HG03457 (cell line): ENCODE measurements around the gene FBN3.

Source experiments
- ATAC-seq: cut with Tn5 transposase; IDR thresholded peaks from one replicate; pipeline ENCODE4 v1.9.1; 2021; ENCODE audit warnings: moderate number of reproducible peaks; ENCODE audit not compliant: unreplicated experiment

FBN3 gene

GRCh38 chr19:8094336-8094735, 55.1 kb downstream of the FBN3 start:
- ATAC-seq, result no peak

GRCh38 chr19:8093740-8094139, 55.7 kb downstream of the FBN3 start:
- no peak for ATAC-seq

- no peak for ATAC-seq
These were observed 58.4 kb downstream of the FBN3 start for GRCh38 chr19:8090950-8091349.

- ATAC-seq, result no peak
These were observed 59.5 kb downstream of the FBN3 start for GRCh38 chr19:8089664-8090601.

GRCh38 chr19:8088752-8089663, 60.4 kb downstream of the FBN3 start:
- no peak for ATAC-seq

- ATAC-seq, result no peak
These were observed 61.5 kb downstream of the FBN3 start for GRCh38 chr19:8087876-8088275.

- no peak for ATAC-seq
These were observed 62.5 kb downstream of the FBN3 start for GRCh38 chr19:8086849-8087248.

GRCh38 chr19:8085598-8086408, 63.6 kb downstream of the FBN3 start:
- ATAC-seq, result no peak

GRCh38 chr19:8084152-8084551, 65.2 kb downstream of the FBN3 start:
- ATAC-seq, result no peak

GRCh38 chr19:8083141-8083540, 66.3 kb downstream of the FBN3 start:
- no peak for ATAC-seq

GRCh38 chr19:8081569-8082550, 67.5 kb downstream of the FBN3 start:
- ATAC-seq, result no peak

- ATAC-seq, result no peak
These were observed 68.6 kb downstream of the FBN3 start for GRCh38 chr19:8080832-8081231.

GRCh38 chr19:8079988-8080387, 69.4 kb downstream of the FBN3 start:
- ATAC-seq, result no peak

- no peak for ATAC-seq
These were observed 74.0 kb downstream of the FBN3 start for GRCh38 chr19:8075158-8076074.

GRCh38 chr19:8074501-8074900, 74.9 kb downstream of the FBN3 start:
- ATAC-seq, result no peak

- no peak for ATAC-seq
These were observed 77.5 kb downstream of the FBN3 start for GRCh38 chr19:8071912-8072311.

- ATAC-seq, result no peak
These were observed 80.1 kb downstream of the FBN3 start for GRCh38 chr19:8069096-8069973.

- no peak for ATAC-seq
These were observed 83.5 kb downstream of the FBN3 start for GRCh38 chr19:8065875-8066261.
